GM18907 (cell line): ENCODE data around the gene CTSH.
"Not testable (repeated sequence)": the region's sequence is repeated elsewhere in the genome, so short reads cannot be mapped to it uniquely, and the experiment has no call there.

ENCODE experiments used
- ATAC-seq: cut with Tn5 transposase; IDR thresholded peaks from one replicate; pipeline ENCODE4 v1.9.1; 2021; ENCODE audit warnings: mild to moderate bottlenecking, moderate library complexity; ENCODE audit not compliant: unreplicated experiment

The CTSH gene

GRCh38 chr15:78898540-78898939 is 46.3 kb downstream of the CTSH start:
- no peak for ATAC-seq

GRCh38 chr15:78895471-78895870 is 49.4 kb downstream of the CTSH start:
- ATAC-seq: no peak

GRCh38 chr15:78893538-78893937 is 51.3 kb downstream of the CTSH start:
- no peak for ATAC-seq

- no peak for ATAC-seq
Observed at GRCh38 chr15:78889000-78889399, 55.8 kb downstream of the CTSH start.

- no peak for ATAC-seq
Observed at GRCh38 chr15:78881681-78882080, 63.2 kb downstream of the CTSH start.

GRCh38 chr15:78880813-78881212 is 64.0 kb downstream of the CTSH start:
- no peak for ATAC-seq

GRCh38 chr15:78880242-78880533 is 64.7 kb downstream of the CTSH start:
- no peak for ATAC-seq

GRCh38 chr15:78879517-78880241 is 65.2 kb downstream of the CTSH start:
- ATAC-seq: no peak

GRCh38 chr15:78878356-78878755 is 66.5 kb downstream of the CTSH start:
- no peak for ATAC-seq

- ATAC-seq: not testable (repeated sequence)
Observed at GRCh38 chr15:78876954-78877353, 67.9 kb downstream of the CTSH start.

- ATAC-seq: no peak
Observed at GRCh38 chr15:78875107-78875914, 69.5 kb downstream of the CTSH start.

GRCh38 chr15:78873793-78874765 is 70.8 kb downstream of the CTSH start:
- ATAC-seq: no peak

- ATAC-seq: peak; percentile 62
Observed at GRCh38 chr15:78872972-78873792, 71.7 kb downstream of the CTSH start.

- peak; percentile 77 for ATAC-seq
Observed at GRCh38 chr15:78872155-78872971, 72.5 kb downstream of the CTSH start, which contains the start of gene MORF4L1. Gene MORF4L1, plus strand, starts transcription at chr15:78872890. Its CDS starts 128 bp downstream, at chr15:78873018.

GRCh38 chr15:78871483-78872127 is 73.2 kb downstream of the CTSH start:
- ATAC-seq: not testable (repeated sequence)
